ENCODE measurements around the gene SACS.
A peak's percentile ranks its signal among the peaks of the same experiment; 100 is the strongest.

The SACS gene, protein sequence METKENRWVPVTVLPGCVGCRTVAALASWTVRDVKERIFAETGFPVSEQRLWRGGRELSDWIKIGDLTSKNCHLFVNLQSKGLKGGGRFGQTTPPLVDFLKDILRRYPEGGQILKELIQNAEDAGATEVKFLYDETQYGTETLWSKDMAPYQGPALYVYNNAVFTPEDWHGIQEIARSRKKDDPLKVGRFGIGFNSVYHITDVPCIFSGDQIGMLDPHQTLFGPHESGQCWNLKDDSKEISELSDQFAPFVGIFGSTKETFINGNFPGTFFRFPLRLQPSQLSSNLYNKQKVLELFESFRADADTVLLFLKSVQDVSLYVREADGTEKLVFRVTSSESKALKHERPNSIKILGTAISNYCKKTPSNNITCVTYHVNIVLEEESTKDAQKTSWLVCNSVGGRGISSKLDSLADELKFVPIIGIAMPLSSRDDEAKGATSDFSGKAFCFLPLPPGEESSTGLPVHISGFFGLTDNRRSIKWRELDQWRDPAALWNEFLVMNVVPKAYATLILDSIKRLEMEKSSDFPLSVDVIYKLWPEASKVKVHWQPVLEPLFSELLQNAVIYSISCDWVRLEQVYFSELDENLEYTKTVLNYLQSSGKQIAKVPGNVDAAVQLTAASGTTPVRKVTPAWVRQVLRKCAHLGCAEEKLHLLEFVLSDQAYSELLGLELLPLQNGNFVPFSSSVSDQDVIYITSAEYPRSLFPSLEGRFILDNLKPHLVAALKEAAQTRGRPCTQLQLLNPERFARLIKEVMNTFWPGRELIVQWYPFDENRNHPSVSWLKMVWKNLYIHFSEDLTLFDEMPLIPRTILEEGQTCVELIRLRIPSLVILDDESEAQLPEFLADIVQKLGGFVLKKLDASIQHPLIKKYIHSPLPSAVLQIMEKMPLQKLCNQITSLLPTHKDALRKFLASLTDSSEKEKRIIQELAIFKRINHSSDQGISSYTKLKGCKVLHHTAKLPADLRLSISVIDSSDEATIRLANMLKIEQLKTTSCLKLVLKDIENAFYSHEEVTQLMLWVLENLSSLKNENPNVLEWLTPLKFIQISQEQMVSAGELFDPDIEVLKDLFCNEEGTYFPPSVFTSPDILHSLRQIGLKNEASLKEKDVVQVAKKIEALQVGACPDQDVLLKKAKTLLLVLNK (N-terminal part only)

DNA sequence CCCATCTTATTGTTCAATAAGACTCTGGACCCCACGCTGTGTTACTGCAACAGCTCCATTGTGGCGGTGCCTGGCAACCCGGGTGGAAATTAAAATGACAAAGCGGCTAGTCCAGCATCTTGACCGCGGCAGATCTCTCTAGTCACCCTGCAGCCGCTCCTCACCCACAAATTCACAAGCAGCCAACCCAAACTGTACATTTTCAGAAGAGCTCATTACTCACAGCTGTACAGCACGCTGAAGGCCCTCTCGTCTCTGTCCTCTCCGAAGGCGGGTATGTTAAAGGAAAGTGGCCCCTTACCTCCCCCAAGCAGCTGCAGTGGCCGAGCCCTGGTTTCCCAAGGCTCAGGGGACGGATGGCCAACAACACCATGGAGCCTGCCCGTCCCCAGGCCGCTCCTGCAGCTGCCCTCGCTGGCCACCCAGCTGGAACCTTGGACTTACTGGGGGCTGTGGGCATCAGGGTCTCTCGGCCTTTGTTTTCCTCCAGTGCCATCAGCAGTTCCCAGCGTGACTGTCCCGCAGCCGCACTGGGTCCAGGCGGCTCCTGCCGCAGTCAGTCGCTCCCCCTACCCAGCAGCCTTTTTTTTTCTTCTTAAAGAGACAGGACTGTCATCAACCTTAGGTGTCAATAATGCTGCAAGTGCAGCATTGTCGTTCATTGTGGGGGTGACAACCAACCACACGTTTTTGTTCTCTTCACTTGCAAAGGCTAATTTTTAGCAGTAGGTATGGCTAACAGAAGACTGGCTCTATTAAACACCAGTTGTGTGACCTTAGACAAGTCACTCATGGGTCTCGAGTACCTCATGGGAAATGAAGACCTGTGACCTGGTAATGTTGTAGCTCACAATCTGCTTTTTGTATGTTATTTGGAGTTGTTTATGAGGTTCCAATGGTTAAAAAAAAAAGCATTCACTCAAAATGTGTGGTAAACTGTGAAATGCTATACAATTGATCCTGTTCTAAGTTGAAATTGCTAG lies at the start of gene SACS:
Gene SACS, minus strand, starts transcription at position 532 of the 983 bp plus-strand sequence. CDS start 22,463 bp downstream, outside the sequence.
- Histone ChIP-seq H3K36me3 (ENCODE audit: control insufficient read depth, insufficient read depth, low read length) (no peaks in the 10 kb centered on the region), H3K9me3 (ENCODE audit: control insufficient read depth, insufficient read depth, low read length) (no peaks in the 10 kb centered on the region), H3K4me3 (ENCODE audit: low read length) (peak within 1 kb of the TSS; percentile 57; the same call in 1 of the 2 replicates), H3K27me3 (ENCODE audit: control insufficient read depth, insufficient read depth, low read length) (no peaks in the 10 kb centered on the region; the same call in 1 of the 2 replicates), H3K4me1 (ENCODE audit: control insufficient read depth, insufficient read depth, low read length) (peaks cover 2% of the 10 kb centered on the region; the same call in 1 of the 2 replicates), H3K27ac (ENCODE audit: low read length) (no peak within 1 kb of the TSS)
- no CpG with 5 or more reads among the region's 26 CpGs for WGBS (ENCODE audit: insufficient coverage, insufficient read length)
- peak; percentile 64 for DNase-seq (ENCODE audit: low read depth, low spot score)

DNA sequence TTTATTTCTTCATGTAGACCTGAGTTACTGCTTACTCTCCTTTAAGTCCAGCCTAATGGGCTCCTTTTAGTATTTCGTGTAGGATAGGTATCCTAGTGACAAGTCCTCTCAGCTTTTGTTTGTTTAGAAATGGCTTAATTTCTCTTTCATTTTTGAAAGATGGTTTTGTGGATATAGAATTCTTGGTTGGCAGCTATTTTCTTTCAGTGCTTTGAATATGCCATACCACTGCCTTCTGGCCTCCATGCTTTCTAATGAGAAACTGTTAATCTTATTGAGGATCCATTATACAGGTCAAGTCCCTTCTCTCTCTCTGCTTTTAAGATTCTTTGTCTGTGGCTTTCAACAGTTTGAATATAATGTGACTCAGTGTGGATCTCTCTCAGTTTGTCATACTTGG lies 46.8 kb upstream of the SACS start:
- no peak for DNase-seq (ENCODE audit: low read depth, low spot score)
- Histone ChIP-seq H3K9me3 (ENCODE audit: control insufficient read depth, insufficient read depth, low read length) (no peaks in the 10 kb centered on the region), H3K27ac (ENCODE audit: low read length) (no peak overlapping the region), H3K4me1 (ENCODE audit: control insufficient read depth, insufficient read depth, low read length) (no peaks in the 10 kb centered on the region), H3K36me3 (ENCODE audit: control insufficient read depth, insufficient read depth, low read length) (no peaks in the 10 kb centered on the region), H3K4me3 (ENCODE audit: low read length) (no peak overlapping the region), H3K27me3 (ENCODE audit: control insufficient read depth, insufficient read depth, low read length) (no peaks in the 10 kb centered on the region)
- no CpG with 5 or more reads among the region's 1 CpG for WGBS (ENCODE audit: insufficient coverage, insufficient read length)

DNA sequence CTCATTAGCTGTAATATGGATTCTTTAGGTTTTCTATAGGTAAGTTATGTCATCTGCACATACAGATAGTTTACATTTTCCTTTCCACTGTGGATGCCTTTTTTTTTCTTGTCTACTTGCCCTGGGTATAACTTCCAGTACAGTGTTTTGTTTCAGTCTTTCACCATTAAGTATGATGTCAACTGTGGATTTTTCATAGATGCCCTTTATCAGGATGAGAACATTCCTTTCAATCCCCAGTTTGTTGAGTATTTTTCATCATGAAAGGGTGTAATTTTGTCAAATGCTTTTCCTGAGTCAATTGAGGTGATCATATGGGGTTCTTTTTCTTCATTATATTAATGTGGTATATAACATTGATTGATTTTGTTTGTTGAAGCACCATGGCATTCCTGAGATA lies 43.6 kb upstream of the SACS start:
- Histone ChIP-seq H3K27me3 (ENCODE audit: control insufficient read depth, insufficient read depth, low read length) (no peaks in the 10 kb centered on the region), H3K27ac (ENCODE audit: low read length) (no peak overlapping the region), H3K9me3 (ENCODE audit: control insufficient read depth, insufficient read depth, low read length) (no peaks in the 10 kb centered on the region), H3K36me3 (ENCODE audit: control insufficient read depth, insufficient read depth, low read length) (no peaks in the 10 kb centered on the region), H3K4me3 (ENCODE audit: low read length) (no peak overlapping the region), H3K4me1 (ENCODE audit: control insufficient read depth, insufficient read depth, low read length) (no peaks in the 10 kb centered on the region)
- DNase-seq (ENCODE audit: low read depth, low spot score), result no peak

DNA sequence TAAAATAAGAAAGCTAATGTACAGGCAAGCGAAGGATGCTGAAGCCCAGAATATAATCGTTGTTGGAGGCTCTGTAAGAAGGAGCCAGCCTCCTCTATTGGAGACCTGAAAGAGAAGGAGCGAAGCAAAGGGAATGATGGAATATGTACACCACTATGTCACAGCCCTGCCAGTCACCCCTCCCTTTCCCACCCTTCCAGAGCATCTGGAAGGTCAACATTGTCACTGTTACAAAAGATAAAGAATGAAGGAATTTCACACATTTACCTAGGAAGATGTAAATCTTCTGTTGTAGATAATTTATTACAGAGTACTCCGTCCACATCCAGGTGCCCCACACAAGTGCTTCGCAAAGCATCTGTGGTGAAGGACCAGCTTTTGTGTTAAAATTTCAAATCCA lies 39.7 kb upstream of the SACS start:
- Histone ChIP-seq H3K36me3 (ENCODE audit: control insufficient read depth, insufficient read depth, low read length) (no peaks in the 10 kb centered on the region), H3K4me1 (ENCODE audit: control insufficient read depth, insufficient read depth, low read length) (no peaks in the 10 kb centered on the region), H3K27me3 (ENCODE audit: control insufficient read depth, insufficient read depth, low read length) (no peaks in the 10 kb centered on the region), H3K27ac (ENCODE audit: low read length) (no peak overlapping the region), H3K9me3 (ENCODE audit: control insufficient read depth, insufficient read depth, low read length) (no peaks in the 10 kb centered on the region), H3K4me3 (ENCODE audit: low read length) (no peak overlapping the region)
- DNase-seq (ENCODE audit: low read depth, low spot score), result no peak
- no CpG with 5 or more reads among the region's 5 CpGs for WGBS (ENCODE audit: insufficient coverage, insufficient read length)

DNA sequence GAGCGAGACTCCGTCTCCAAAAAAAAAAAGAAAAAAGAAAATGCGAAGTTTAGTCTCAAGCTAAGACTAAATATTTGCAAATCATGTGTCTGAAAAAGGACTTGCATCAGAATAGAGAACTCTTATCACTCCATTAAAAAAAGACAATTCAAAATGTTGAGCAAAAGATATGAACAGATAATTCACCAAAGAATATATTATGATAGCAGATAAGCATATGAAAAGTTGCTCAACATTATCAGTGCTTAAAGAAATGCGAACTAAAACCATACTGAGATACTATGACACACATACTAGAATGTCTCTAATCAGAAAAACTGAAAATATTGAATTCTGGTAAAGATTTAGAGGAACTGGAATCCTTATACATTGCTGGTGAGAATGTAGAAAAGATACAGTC lies 38.7 kb upstream of the SACS start:
- no peak for DNase-seq (ENCODE audit: low read depth, low spot score)
- Histone ChIP-seq H3K4me1 (ENCODE audit: control insufficient read depth, insufficient read depth, low read length) (no peaks in the 10 kb centered on the region), H3K27me3 (ENCODE audit: control insufficient read depth, insufficient read depth, low read length) (no peaks in the 10 kb centered on the region), H3K27ac (ENCODE audit: low read length) (no peak overlapping the region), H3K36me3 (ENCODE audit: control insufficient read depth, insufficient read depth, low read length) (no peaks in the 10 kb centered on the region), H3K4me3 (ENCODE audit: low read length) (no peak overlapping the region), H3K9me3 (ENCODE audit: control insufficient read depth, insufficient read depth, low read length) (no peaks in the 10 kb centered on the region)
- 100% methylated on average over 1 of the region's 4 CpGs for WGBS (ENCODE audit: insufficient coverage, insufficient read length)

DNA sequence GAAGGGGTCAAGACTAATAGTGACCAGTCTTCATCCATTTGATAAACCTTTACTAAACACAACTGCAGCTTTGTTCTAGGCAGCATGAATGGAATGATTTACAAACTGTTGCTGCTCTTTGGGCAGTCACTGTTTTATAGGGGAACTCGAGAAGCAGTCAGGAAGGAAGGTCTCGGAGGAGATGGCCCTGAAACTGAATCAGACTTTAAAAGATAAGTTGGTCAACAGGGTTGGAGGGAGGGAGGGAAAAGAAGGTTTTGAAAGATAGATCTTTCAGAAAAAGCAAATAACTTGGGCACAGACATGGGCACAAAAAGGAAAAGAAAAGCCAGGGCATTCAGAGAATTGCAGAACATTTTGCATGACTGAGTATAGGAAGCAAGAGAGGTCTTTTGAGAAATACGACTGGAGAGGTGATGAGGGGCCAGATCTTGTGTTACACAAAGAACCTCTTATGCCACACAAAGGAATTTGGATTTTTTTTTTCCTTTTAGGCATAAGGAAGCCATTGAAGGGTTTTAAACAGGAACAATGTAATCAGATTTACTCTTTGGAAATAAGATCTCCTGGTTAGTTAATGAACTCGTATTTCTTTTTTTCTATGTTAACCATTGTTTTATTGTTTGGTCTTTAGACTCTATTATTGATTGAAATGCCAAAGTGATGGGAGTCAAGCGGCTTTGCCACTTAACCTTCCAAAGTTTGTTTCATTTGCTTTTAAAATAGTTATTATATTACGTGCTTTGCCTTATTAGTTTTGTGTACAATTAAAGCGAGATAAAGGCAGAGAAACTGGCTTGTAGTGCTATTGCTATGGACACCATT lies 37.5 kb upstream of the SACS start:
- no peaks in the 10 kb centered on the region for H3K4me1 ChIP-seq (ENCODE audit: control insufficient read depth, insufficient read depth, low read length)
- no peaks in the 10 kb centered on the region for H3K36me3 ChIP-seq (ENCODE audit: control insufficient read depth, insufficient read depth, low read length)
- no peak for DNase-seq (ENCODE audit: low read depth, low spot score)
- no peak overlapping the region for H3K4me3 ChIP-seq (ENCODE audit: low read length)
- no peaks in the 10 kb centered on the region for H3K9me3 ChIP-seq (ENCODE audit: control insufficient read depth, insufficient read depth, low read length)
- no peak overlapping the region for H3K27ac ChIP-seq (ENCODE audit: low read length)
- H3K27me3 ChIP-seq (ENCODE audit: control insufficient read depth, insufficient read depth, low read length), result no peaks in the 10 kb centered on the region
- no CpG with 5 or more reads among the region's 7 CpGs for WGBS (ENCODE audit: insufficient coverage, insufficient read length)

DNA sequence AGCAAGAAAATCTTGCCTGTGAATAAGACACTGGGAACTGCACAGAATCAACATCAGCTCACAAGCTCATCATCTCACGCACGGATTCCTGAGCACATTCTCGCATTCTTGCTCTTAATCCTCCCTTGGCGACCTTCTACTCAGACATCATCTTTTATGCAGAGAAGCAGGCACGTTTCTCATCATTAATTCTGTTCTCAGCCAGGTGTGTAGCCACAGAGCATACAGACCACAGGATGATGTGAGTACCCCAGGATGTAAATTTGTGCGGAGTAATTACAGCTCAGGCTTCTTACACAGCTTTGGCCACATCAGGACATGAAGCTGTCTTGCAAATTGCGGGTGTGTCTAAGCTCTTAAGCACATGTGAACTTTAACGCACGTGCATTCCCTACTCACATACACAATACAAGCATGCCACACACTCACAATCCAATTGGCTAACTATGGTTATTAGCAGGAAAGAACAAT lies 36.5 kb upstream of the SACS start:
- no CpG with 5 or more reads among the region's 9 CpGs for WGBS (ENCODE audit: insufficient coverage, insufficient read length)
- no peak for DNase-seq (ENCODE audit: low read depth, low spot score)
- Histone ChIP-seq H3K4me3 (ENCODE audit: low read length) (no peak overlapping the region), H3K27ac (ENCODE audit: low read length) (no peak overlapping the region), H3K4me1 (ENCODE audit: control insufficient read depth, insufficient read depth, low read length) (no peaks in the 10 kb centered on the region), H3K36me3 (ENCODE audit: control insufficient read depth, insufficient read depth, low read length) (no peaks in the 10 kb centered on the region), H3K9me3 (ENCODE audit: control insufficient read depth, insufficient read depth, low read length) (no peaks in the 10 kb centered on the region), H3K27me3 (ENCODE audit: control insufficient read depth, insufficient read depth, low read length) (0 out of 2 replicates have a peak, but pooled peaks cover 1% of the 10 kb centered on the region)

DNA sequence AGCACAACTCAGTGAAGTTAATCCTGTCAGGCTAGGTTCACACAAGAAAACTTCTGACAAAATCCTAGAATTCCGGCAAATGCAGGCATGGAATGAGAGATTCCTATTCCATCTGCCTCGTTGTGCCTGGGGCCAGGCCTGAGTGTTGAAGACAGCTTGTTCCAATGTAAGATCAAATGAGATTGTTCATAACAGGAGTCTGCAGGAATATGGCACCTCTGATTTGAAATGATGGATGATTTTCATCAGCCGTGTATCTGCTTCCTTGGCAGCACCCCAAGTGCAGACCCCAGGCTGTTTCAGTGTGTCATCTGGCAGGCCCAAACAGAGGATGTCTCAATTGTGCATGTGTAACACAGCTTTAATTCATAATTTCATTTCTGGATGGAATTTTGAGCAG lies 35.3 kb upstream of the SACS start:
- Histone ChIP-seq H3K27me3 (ENCODE audit: control insufficient read depth, insufficient read depth, low read length) (0 out of 2 replicates have a peak, but pooled peaks cover 1% of the 10 kb centered on the region), H3K27ac (ENCODE audit: low read length) (no peak overlapping the region), H3K9me3 (ENCODE audit: control insufficient read depth, insufficient read depth, low read length) (no peaks in the 10 kb centered on the region), H3K36me3 (ENCODE audit: control insufficient read depth, insufficient read depth, low read length) (no peaks in the 10 kb centered on the region), H3K4me1 (ENCODE audit: control insufficient read depth, insufficient read depth, low read length) (no peaks in the 10 kb centered on the region), H3K4me3 (ENCODE audit: low read length) (no peak overlapping the region)
- no CpG with 5 or more reads among the region's 3 CpGs for WGBS (ENCODE audit: insufficient coverage, insufficient read length)
- DNase-seq (ENCODE audit: low read depth, low spot score), result no peak

DNA sequence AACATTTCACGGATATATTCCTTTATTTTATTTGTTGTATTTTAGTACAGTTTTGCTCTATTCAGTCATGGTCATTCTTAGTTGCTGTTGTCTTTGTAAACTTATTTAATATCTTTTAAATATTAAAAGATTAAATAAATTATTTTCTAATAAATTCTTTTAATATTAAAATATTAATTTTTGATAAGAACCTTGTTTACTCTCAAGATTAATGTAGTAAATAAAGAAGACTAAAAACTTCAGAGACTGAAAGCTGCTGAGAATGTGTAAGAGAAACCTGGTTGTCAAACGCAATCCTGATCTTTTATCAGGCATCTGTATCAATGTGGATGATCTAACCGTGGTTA lies 34.4 kb upstream of the SACS start:
- no peak for DNase-seq (ENCODE audit: low read depth, low spot score)
- H3K9me3 ChIP-seq (ENCODE audit: control insufficient read depth, insufficient read depth, low read length), result no peaks in the 10 kb centered on the region
- no CpG with 5 or more reads among the region's 3 CpGs for WGBS (ENCODE audit: insufficient coverage, insufficient read length)
- H3K27ac ChIP-seq (ENCODE audit: low read length), result no peak overlapping the region
- 0 out of 2 replicates have a peak, but pooled peaks cover 1% of the 10 kb centered on the region for H3K27me3 ChIP-seq (ENCODE audit: control insufficient read depth, insufficient read depth, low read length)
- no peak overlapping the region for H3K4me3 ChIP-seq (ENCODE audit: low read length)
- no peaks in the 10 kb centered on the region for H3K4me1 ChIP-seq (ENCODE audit: control insufficient read depth, insufficient read depth, low read length)
- no peaks in the 10 kb centered on the region for H3K36me3 ChIP-seq (ENCODE audit: control insufficient read depth, insufficient read depth, low read length)
